Liver (tissue), 9 donors: Measurements from ENCODE around the gene FAM193A. TPM values are rescaled to one million over a fixed set of nuclear protein-coding genes. Genes with fewer than 3 reads are reported as not detected.
"Not testable (repeated sequence)": the region's sequence is repeated elsewhere in the genome, so short reads cannot be mapped to it uniquely, and the experiment has no call there.

Experiments used
- DNase-seq: peaks from one replicate; pipeline ENCODE4 v3.0.0-alpha.2; 2017; ENCODE audit warnings: low spot score
- H3K27ac ChIP-seq, 2 donors: one replicate each; pipeline ENCODE4 v1.7.0; 2013; ENCODE audit warnings: inconsistent platforms in 2 of 2, low read length in 2 of 2, control low read depth in 1 of 2, low read depth in 1 of 2, mild to moderate bottlenecking in 1 of 2
- H3K27me3 ChIP-seq, 4 donors: one replicate each; pipeline versions ENCODE4 v1.6.1 to v1.7.0; 2013; ENCODE audit warnings: low read length in 3 of 4, inconsistent platforms in 1 of 4, mild to moderate bottlenecking in 1 of 4, moderate library complexity in 1 of 4; ENCODE audit not compliant: control insufficient read depth in 4 of 4, insufficient read depth in 4 of 4
- H3K36me3 ChIP-seq, 4 donors: one replicate each; pipeline versions ENCODE4 v1.6.1 to v1.7.0; 2013; ENCODE audit warnings: low read length in 3 of 4, mild to moderate bottlenecking in 3 of 4, low read depth in 1 of 4, moderate library complexity in 1 of 4; ENCODE audit not compliant: control insufficient read depth in 4 of 4, insufficient read depth in 3 of 4
- H3K4me1 ChIP-seq, 4 donors: one replicate each; pipeline versions ENCODE4 v1.6.1 to v1.7.0; 2013; ENCODE audit warnings: low read length in 3 of 4, mild to moderate bottlenecking in 3 of 4, moderate library complexity in 1 of 4; ENCODE audit not compliant: control insufficient read depth in 4 of 4, insufficient read depth in 4 of 4
- H3K4me3 ChIP-seq, 3 donors: one replicate each; pipeline versions ENCODE4 v1.6.1 to v1.7.0; 2013; ENCODE audit warnings: low read length in 3 of 3, control low read depth in 1 of 3, low read depth in 1 of 3, mild to moderate bottlenecking in 1 of 3
- H3K9ac ChIP-seq, 2 donors: one replicate each; pipeline ENCODE4 v1.7.0; 2013; ENCODE audit warnings: low read length in 2 of 2, mild to moderate bottlenecking in 2 of 2, moderate library complexity in 2 of 2, control low read depth in 1 of 2, low read depth in 1 of 2
- H3K9me3 ChIP-seq, 4 donors: one replicate each; pipeline versions ENCODE4 v1.6.1 to v1.7.0; 2013; ENCODE audit warnings: low read length in 3 of 4; ENCODE audit not compliant: control insufficient read depth in 4 of 4
- ATF3 ChIP-seq: IDR thresholded peaks from 2 replicates; pipeline ENCODE4 v1.6.1; 2016; ENCODE audit warnings: antibody characterized with exemption
- EGR1 ChIP-seq, 2 donors: IDR thresholded peaks; 2 replicates each; pipeline ENCODE4 v1.6.1; 2016 to 2018; ENCODE audit warnings: antibody characterized with exemption in 2 of 2, low read depth in 2 of 2
- FOXA1 ChIP-seq: IDR thresholded peaks from 2 replicates; pipeline ENCODE4 v1.6.1; 2016; ENCODE audit warnings: antibody characterized with exemption
- FOXA2 ChIP-seq: IDR thresholded peaks from 2 replicates; pipeline ENCODE4 v1.6.1; 2016; ENCODE audit warnings: antibody characterized with exemption
- GABPA ChIP-seq, 2 donors: IDR thresholded peaks in 1 of 2; conservative IDR thresholded peaks in 1 of 2; 2 replicates each; pipeline ENCODE4 v1.6.1; 2016; ENCODE audit warnings: antibody characterized with exemption in 2 of 2, mild to moderate bottlenecking in 1 of 2, moderate library complexity in 1 of 2
- HNF4A ChIP-seq, 2 donors: conservative IDR thresholded peaks; 2 replicates each; pipeline ENCODE4 v1.6.1; 2016; ENCODE audit warnings: antibody characterized with exemption in 2 of 2, mild to moderate bottlenecking in 2 of 2
- HNF4G ChIP-seq: IDR thresholded peaks from 2 replicates; pipeline ENCODE4 v1.6.1; 2016; ENCODE audit warnings: antibody characterized with exemption
- JUND ChIP-seq, 2 donors: IDR thresholded peaks; 2 replicates each; pipeline ENCODE4 v1.6.1; 2016; ENCODE audit warnings: antibody characterized with exemption in 2 of 2
- MAX ChIP-seq: IDR thresholded peaks from 2 replicates; pipeline ENCODE4 v1.6.1; 2016; ENCODE audit warnings: antibody characterized with exemption
- NR2F2 ChIP-seq: IDR thresholded peaks from 2 replicates; pipeline ENCODE4 v1.6.1; 2016; ENCODE audit warnings: antibody characterized with exemption
- RAD21 ChIP-seq, 2 donors: IDR thresholded peaks; 2 replicates each; pipeline ENCODE4 v1.6.1; 2016; ENCODE audit warnings: antibody characterized with exemption in 2 of 2, mild to moderate bottlenecking in 2 of 2
- REST ChIP-seq: IDR thresholded peaks from 2 replicates; pipeline ENCODE4 v1.6.1; 2016; ENCODE audit warnings: antibody characterized with exemption, mild to moderate bottlenecking
- RXRA ChIP-seq, 2 donors: IDR thresholded peaks; 2 replicates each; pipeline ENCODE4 v1.6.1; 2017 to 2018; ENCODE audit warnings: antibody characterized with exemption in 2 of 2, mild to moderate bottlenecking in 1 of 2
- SP1 ChIP-seq: IDR thresholded peaks from 2 replicates; pipeline ENCODE4 v1.6.1; 2018; ENCODE audit warnings: antibody characterized with exemption, mild to moderate bottlenecking
- TAF1 ChIP-seq: conservative IDR thresholded peaks from 2 replicates; pipeline ENCODE4 v1.6.1; 2016; ENCODE audit warnings: antibody characterized with exemption, mild to moderate bottlenecking
- YY1 ChIP-seq: IDR thresholded peaks from 2 replicates; pipeline ENCODE4 v1.6.1; 2016; ENCODE audit warnings: antibody characterized with exemption, mild to moderate bottlenecking
- ZBTB33 ChIP-seq: IDR thresholded peaks from 2 replicates; pipeline ENCODE4 v1.6.1; 2016; ENCODE audit warnings: antibody characterized with exemption
- WGBS: extraction: QIAGEN DNeasy Blood & Tissue Kit; methylation state at CpG from one replicate; pipeline ENCODE4 v1.1.7; 2013; 5-methylcytosine and 5-hydroxymethylcytosine counted together
- polyA plus RNA-seq, 2 donors: library from polyadenylated mRNA; stranded (reverse) in 1 of 2; unstranded in 1 of 2; fragments of 200-250 nt in 1 of 2; fragments of >200 nt in 1 of 2; fragmentation: Nextera tagmentation in 1 of 2; extraction: Ambion mirVana in 1 of 2; gene quantifications; one replicate each; pipeline versions ENCODE4 v1.2.1 to v1.2.3, GENCODE V29; 2013 to 2015
- total RNA-seq, 2 donors: library from RNA; depleted of rRNA; stranded (reverse); fragments of >200 nt; gene quantifications; one replicate each; pipeline ENCODE4 v1.2.3, GENCODE V29; 2014
- TF ChIP-seq, protein P1 (sequence below): fragments of 150-350 bp; IDR thresholded peaks from 2 replicates; pipeline ENCODE4 v1.5.1; 2017; ENCODE audit warnings: improper control_type of control experiment, low read depth, low read length; ENCODE audit not compliant: missing input control
- donor health status: healthy.
- donor health status: healthy.
- donor health status: healthy.
- donor health status: healthy.
- donor health status: healthy.

Gene FAM193A
- total and polyA plus RNA-seq, 4 donors: 3.9 to 10.2 (median 7.0) TPM

- Histone ChIP-seq H3K9ac (no peak overlapping the region), H3K36me3 (peaks cover 9 to 26% (median 11%) of the 10 kb centered on the region in 4 donors), H3K27ac (no peak overlapping the region), H3K4me1 (no peaks in the 10 kb centered on the region), H3K9me3 (no peaks in the 10 kb centered on the region), H3K4me3 (no peak overlapping the region), H3K27me3 (no peaks in the 10 kb centered on the region)
- no peak for DNase-seq
- TF ChIP-seq FOXA1 (no peak), HNF4A (conservative IDR thresholded peaks at IDR 0.05) (no peak), GABPA (IDR thresholded peaks at IDR 0.05 in 1 of 2, conservative IDR thresholded peaks at IDR 0.05 in 1 of 2) (no peak)
- 90% methylated on average over 1 of the region's 1 CpG for WGBS
Measured at GRCh38 chr4:2734612-2735011, 198.2 kb downstream of the FAM193A start.

GRCh38 chr4:2735869-2736268 is 199.4 kb downstream of the FAM193A start:
- Histone ChIP-seq H3K9ac (no peak overlapping the region), H3K4me1 (no peaks in the 10 kb centered on the region), H3K9me3 (no peaks in the 10 kb centered on the region), H3K27me3 (no peaks in the 10 kb centered on the region), H3K36me3 (peaks cover 8 to 24% (median 10%) of the 10 kb centered on the region in 4 donors), H3K27ac (no peak overlapping the region), H3K4me3 (no peak overlapping the region)
- TF ChIP-seq REST (no peak), GABPA (IDR thresholded peaks at IDR 0.05 in 1 of 2, conservative IDR thresholded peaks at IDR 0.05 in 1 of 2) (no peak), YY1 (no peak), TAF1 (no peak), EGR1 (IDR thresholded peaks at IDR 0.05; ENCODE audit: low read depth in 2 of 2) (no peak), FOXA2 (no peak), RXRA (IDR thresholded peaks at IDR 0.05) (no peak), ZBTB33 (no peak), FOXA1 (no peak), HNF4A (conservative IDR thresholded peaks at IDR 0.05) (no peak), MAX (no peak), ATF3 (no peak), NR2F2 (no peak), HNF4G (no peak), JUND (IDR thresholded peaks at IDR 0.05) (no peak), SP1 (no peak), RAD21 (IDR thresholded peaks at IDR 0.05) (no peak)
- TF ChIP-seq, protein P1, sequence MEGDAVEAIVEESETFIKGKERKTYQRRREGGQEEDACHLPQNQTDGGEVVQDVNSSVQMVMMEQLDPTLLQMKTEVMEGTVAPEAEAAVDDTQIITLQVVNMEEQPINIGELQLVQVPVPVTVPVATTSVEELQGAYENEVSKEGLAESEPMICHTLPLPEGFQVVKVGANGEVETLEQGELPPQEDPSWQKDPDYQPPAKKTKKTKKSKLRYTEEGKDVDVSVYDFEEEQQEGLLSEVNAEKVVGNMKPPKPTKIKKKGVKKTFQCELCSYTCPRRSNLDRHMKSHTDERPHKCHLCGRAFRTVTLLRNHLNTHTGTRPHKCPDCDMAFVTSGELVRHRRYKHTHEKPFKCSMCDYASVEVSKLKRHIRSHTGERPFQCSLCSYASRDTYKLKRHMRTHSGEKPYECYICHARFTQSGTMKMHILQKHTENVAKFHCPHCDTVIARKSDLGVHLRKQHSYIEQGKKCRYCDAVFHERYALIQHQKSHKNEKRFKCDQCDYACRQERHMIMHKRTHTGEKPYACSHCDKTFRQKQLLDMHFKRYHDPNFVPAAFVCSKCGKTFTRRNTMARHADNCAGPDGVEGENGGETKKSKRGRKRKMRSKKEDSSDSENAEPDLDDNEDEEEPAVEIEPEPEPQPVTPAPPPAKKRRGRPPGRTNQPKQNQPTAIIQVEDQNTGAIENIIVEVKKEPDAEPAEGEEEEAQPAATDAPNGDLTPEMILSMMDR: no peak
- DNase-seq: no peak

GRCh38 chr4:2738296-2738695 is 201.8 kb downstream of the FAM193A start:
- DNase-seq, H3K9ac ChIP-seq, H3K4me1 ChIP-seq, H3K27ac ChIP-seq, H3K9me3 ChIP-seq, H3K27me3 ChIP-seq, H3K4me3 ChIP-seq: not testable (repeated sequence)
- WGBS: over 99% methylated on average over 2 of the region's 2 CpGs
- H3K36me3 ChIP-seq: peaks cover 1 to 16% (median 3%) of the 10 kb centered on the region in 4 donors
